Measurements from ENCODE around the gene HYLS1.

Gene HYLS1

GRCh38 chr11:125947419-125948277 lies 60.2 kb downstream of the HYLS1 start:
- Mint-ChIP-seq H3K36me3 (no peaks in the 10 kb centered on the region), H3K4me1 (peaks cover under 1% of the 10 kb centered on the region), H3K4me3 (no peak overlapping the region), H3K27ac (no peak overlapping the region), H3K27me3 (peaks cover 41% of the 10 kb centered on the region), H3K9me3 (no peaks in the 10 kb centered on the region)
- no peak for ATAC-seq

- Mint-ChIP-seq H3K4me3 (no peak overlapping the region), H3K9me3 (no peaks in the 10 kb centered on the region), H3K36me3 (no peaks in the 10 kb centered on the region), H3K27me3 (peaks cover 41% of the 10 kb centered on the region), H3K27ac (no peak overlapping the region), H3K4me1 (no peaks in the 10 kb centered on the region)
- no peak for ATAC-seq
Measured at GRCh38 chr11:125948278-125949051, 61.0 kb downstream of the HYLS1 start.

GRCh38 chr11:125949271-125950177 lies 62.1 kb downstream of the HYLS1 start:
- no peaks in the 10 kb centered on the region for H3K36me3 Mint-ChIP-seq
- no peak overlapping the region for H3K27ac Mint-ChIP-seq
- no peak for ATAC-seq
- H3K4me1 Mint-ChIP-seq = no peaks in the 10 kb centered on the region
- H3K9me3 Mint-ChIP-seq = no peaks in the 10 kb centered on the region
- peaks cover 38% of the 10 kb centered on the region for H3K27me3 Mint-ChIP-seq
- H3K4me3 Mint-ChIP-seq = no peak overlapping the region

- H3K27me3 Mint-ChIP-seq = peaks cover 41% of the 10 kb centered on the region
- H3K4me1 Mint-ChIP-seq = no peaks in the 10 kb centered on the region
- no peaks in the 10 kb centered on the region for H3K36me3 Mint-ChIP-seq
- no peak for ATAC-seq
- no peak overlapping the region for H3K4me3 Mint-ChIP-seq
- H3K27ac Mint-ChIP-seq = no peak overlapping the region
- no peaks in the 10 kb centered on the region for H3K9me3 Mint-ChIP-seq
Measured at GRCh38 chr11:125950178-125950490, 62.7 kb downstream of the HYLS1 start.

Data from stimulated activated memory B cell treated with anti-CD40 and anti-IgM and Interleukin-4, amounts not matched to agents 10 μg/mL and 1 μg/mL and 100 μg/mL, for 72 hours (primary cell).